ENCODE measurements around the gene BNIP5.

DNA sequence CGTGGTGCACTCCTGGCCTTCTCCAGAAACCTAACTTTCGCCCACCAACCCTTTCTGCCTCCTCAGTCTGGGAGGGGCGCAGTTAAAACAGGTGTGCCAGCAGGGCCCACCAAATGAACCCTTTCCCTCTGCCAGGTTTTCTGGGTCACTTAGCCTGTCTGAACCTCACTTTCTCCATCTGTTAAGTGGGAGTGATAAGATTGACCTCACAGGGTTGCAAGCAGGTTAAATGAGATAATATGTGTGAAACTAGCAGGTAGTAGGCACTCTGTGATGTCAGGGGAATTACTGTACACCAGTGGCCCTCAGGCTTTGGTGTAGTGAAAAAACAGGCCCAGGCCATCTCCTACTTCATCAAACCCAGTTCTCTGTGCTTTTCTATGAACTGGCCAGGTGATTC lies 14.1 kb downstream of the BNIP5 start:
- no peak for TF ChIP-seq CTCF (IDR thresholded peaks at IDR 0.05)
- no peak for TF ChIP-seq POLR2A (IDR thresholded peaks at IDR 0.05)
